RWPE1 (cell line): Measurements from ENCODE around the gene S100A14.
A peak's percentile ranks its signal among the peaks of the same experiment; 100 is the strongest.

ENCODE experiments used
- CTCF ChIA-PET: fragments of 350-600 bp; sonication (Branson Sonifier 250); formaldehyde crosslinking; extraction: SDS; loops from one replicate; lab custom pipeline; 2021; lab: Yijun Ruan, JAX
- POLR2A ChIA-PET: fragments of 400-600 bp; formaldehyde crosslinking; extraction: SDS; loops from one replicate; lab custom pipeline; 2020; ENCODE audit warnings: antibody characterized with exemption; ENCODE audit not compliant: low non-redundant PET; lab: Yijun Ruan, JAX
- DNase-seq: peaks from one replicate; pipeline ENCODE4 v3.0.0; 2012; ENCODE audit warnings: low spot score
- H3K27ac ChIP-seq: fragments of 450-650 bp; 2 replicates; pipeline ENCODE4 v1.5.1; 2017
- TF ChIP-seq, protein P1 (sequence below): fragments of 450-650 bp; conservative IDR thresholded peaks from 2 replicates; pipeline ENCODE4 v1.5.1; 2017; ENCODE audit warnings: low read depth, mild to moderate bottlenecking

Gene S100A14

GRCh38 chr1:153607381-153607780 lies 8.7 kb downstream of the S100A14 start:
- CTCF ChIA-PET: interaction anchor here (0.6 to 1.2 kb wide), 4 partner anchors 10 to 97 kb away, joined by 3 to 5 read pairs (median 4); no protein-coding TSS in a partner anchor
- POLR2A ChIA-PET: interaction anchor here (0.7 kb wide), 1 partner anchor 8 kb away, joined by 3 read pairs; the partner anchor contains the start of gene S100A14
- DNase-seq: no peak
- H3K27ac ChIP-seq: peak overlapping the region; percentile 99
- TF ChIP-seq, protein P1, sequence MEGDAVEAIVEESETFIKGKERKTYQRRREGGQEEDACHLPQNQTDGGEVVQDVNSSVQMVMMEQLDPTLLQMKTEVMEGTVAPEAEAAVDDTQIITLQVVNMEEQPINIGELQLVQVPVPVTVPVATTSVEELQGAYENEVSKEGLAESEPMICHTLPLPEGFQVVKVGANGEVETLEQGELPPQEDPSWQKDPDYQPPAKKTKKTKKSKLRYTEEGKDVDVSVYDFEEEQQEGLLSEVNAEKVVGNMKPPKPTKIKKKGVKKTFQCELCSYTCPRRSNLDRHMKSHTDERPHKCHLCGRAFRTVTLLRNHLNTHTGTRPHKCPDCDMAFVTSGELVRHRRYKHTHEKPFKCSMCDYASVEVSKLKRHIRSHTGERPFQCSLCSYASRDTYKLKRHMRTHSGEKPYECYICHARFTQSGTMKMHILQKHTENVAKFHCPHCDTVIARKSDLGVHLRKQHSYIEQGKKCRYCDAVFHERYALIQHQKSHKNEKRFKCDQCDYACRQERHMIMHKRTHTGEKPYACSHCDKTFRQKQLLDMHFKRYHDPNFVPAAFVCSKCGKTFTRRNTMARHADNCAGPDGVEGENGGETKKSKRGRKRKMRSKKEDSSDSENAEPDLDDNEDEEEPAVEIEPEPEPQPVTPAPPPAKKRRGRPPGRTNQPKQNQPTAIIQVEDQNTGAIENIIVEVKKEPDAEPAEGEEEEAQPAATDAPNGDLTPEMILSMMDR: no peak

GRCh38 chr1:153606194-153606593 lies 9.9 kb downstream of the S100A14 start:
- peak overlapping the region; percentile 99 for H3K27ac ChIP-seq
- no peak for DNase-seq
- POLR2A ChIA-PET: interaction anchor here (0.7 kb wide), 1 partner anchor 24 kb away, joined by 3 read pairs; no protein-coding TSS in a partner anchor
- CTCF ChIA-PET: interaction anchor here (0.6 to 1.0 kb wide), 3 partner anchors 34 to 403 kb away, joined by 3 to 4 read pairs (median 3); no protein-coding TSS in a partner anchor
- TF ChIP-seq, protein P1: no peak

GRCh38 chr1:153602749-153603148 lies 13.4 kb downstream of the S100A14 start:
- CTCF ChIA-PET: interaction anchor here (0.7 kb wide), 1 partner anchor 1122 kb away, joined by 4 read pairs; no protein-coding TSS in a partner anchor
- H3K27ac ChIP-seq: peak overlapping the region; percentile 43
- DNase-seq: no peak
- POLR2A ChIA-PET: interaction anchor here (0.5 to 0.8 kb wide), 2 partner anchors 26 to 30 kb away, joined by 3 to 4 read pairs; no protein-coding TSS in a partner anchor
- TF ChIP-seq, protein P1: no peak

DNA sequence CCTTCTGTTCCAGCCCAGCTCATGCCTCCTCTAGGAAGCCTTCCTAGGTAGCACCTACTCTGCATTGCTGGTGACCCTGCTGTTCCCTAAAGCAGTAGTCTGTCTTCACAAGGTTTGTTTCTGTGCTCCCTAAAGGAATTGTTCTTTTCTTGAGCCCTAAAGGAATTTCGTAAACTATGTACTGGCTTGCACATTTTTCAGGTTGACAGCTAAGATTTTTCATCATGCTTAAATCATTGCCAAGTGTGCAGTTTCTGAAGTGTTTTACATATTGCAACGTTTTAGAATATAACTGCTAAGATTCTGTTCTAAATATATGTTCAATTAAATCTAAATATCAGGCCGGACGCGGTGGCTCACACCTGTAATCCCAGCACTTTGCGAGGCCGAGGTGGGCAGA lies 16.3 kb downstream of the S100A14 start:
- DNase-seq: no peak
- ChIA-PET POLR2A (no interaction called here), CTCF (no interaction called here)
- peak overlapping the region; percentile 55 for H3K27ac ChIP-seq
- TF ChIP-seq, protein P1: no peak

DNA sequence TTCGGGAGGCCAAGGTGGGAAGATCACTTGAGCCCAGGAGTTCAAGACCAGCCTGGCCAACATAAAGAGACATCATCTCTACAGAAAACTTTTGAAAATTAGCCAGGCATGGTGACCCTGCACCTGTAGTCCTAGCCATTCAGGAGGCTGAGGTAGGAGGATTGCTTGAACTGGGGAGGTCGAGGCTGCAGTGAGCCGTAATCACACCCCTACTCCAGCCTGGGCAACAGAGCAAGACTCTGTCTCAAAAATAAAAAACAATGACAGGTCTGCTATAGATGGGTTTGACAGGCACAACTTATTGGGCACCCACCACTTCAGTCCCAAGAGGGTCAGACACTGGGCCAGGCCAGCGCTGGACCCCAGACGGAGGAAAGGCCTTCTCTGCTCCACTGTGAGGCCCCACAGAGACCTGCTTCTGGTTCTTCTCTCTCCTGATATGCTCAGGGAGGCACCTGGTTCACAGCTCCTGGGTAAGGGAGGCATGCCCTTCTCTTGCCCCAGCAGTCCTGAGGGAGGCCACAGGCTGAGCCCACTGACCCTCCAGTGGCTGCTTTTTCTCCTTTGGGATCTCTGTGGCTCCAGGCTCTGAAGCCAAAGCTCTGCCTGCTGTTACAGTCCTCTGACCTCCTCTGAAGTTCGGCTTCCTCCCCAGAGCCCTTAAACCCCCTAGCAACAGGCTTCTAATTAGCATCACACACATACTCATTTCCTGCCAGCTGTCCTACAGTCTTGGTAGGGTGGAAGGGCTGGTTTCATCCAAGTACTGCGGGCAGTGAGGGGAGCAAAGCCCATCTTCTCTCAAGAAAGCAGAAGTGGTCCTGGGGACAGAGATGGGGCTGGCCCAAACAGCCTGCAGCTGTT lies 17.6 kb downstream of the S100A14 start:
- peak overlapping the region; percentile 55 for H3K27ac ChIP-seq
- ChIA-PET POLR2A (no interaction called here), CTCF (interaction anchor here (1.4 kb wide), 1 partner anchor 26 kb away, joined by 6 read pairs; no protein-coding TSS in a partner anchor)
- TF ChIP-seq, protein P1: no peak
- DNase-seq: no peak

DNA sequence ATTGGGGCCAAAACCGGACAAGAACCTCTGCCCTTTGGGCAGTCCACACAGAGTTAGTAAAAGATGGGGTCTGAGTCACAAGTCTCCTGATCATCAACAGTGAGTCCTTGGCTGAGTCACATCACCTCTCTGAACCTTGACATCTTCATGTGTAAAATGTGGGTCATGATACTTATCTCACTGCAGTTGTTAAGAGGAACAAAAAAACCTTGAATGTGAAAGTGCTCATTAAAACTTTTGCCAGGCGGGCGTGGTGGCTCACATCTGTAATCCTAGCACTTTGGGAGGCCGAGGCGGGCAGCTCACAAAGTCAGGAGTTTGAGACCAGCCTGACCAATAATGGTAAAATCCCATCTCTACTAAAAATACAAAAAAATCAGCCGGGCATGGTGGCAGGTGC lies 18.9 kb downstream of the S100A14 start:
- TF ChIP-seq, protein P1: no peak
- H3K27ac ChIP-seq: peak overlapping the region; percentile 44
- POLR2A ChIA-PET: no interaction called here
- no peak for DNase-seq
- CTCF ChIA-PET: interaction anchor here (0.6 to 1.4 kb wide), 2 partner anchors 25 to 102 kb away, joined by 3 to 6 read pairs; no protein-coding TSS in a partner anchor
